Suppressor macrophage (primary cell): ENCODE measurements around the gene STEAP1B.
"Not testable (repeated sequence)": the region's sequence is repeated elsewhere in the genome, so short reads cannot be mapped to it uniquely, and the experiment has no call there.

Experiments used
- DNase-seq, 4 experiments: peaks; one replicate each; pipeline ENCODE4 v3.0.0-alpha.2; 2020 to 2022

Gene STEAP1B

GRCh38 chr7:22452960-22453558 is 46.9 kb downstream of the STEAP1B start:
- DNase-seq, result no peak

- peak; percentile 23 to 53 (median 32) for DNase-seq
Observed at GRCh38 chr7:22452142-22452959, 47.6 kb downstream of the STEAP1B start.

DNA sequence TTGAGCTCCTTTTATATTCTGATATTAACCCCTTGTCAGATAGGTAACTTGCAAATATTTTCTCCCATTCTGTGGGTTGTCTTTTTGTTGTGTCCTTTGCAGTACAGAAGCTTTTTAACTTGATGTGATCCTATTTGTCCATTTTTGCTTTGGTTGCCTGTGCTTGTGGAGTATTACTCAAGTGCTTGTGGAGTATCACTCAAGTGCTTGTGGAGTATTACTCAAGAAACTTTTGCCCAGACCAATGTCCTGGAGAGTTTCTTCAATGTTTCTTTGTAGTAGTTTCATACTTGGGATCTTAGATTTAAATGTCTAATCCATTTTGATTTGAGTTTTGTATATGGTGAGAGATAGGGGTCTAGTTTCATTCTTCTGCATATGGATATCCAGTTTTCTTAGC is 50.0 kb downstream of the STEAP1B start:
- DNase-seq, result not testable (repeated sequence)

GRCh38 chr7:22447762-22448161 is 52.2 kb downstream of the STEAP1B start:
- DNase-seq, result no peak

DNA sequence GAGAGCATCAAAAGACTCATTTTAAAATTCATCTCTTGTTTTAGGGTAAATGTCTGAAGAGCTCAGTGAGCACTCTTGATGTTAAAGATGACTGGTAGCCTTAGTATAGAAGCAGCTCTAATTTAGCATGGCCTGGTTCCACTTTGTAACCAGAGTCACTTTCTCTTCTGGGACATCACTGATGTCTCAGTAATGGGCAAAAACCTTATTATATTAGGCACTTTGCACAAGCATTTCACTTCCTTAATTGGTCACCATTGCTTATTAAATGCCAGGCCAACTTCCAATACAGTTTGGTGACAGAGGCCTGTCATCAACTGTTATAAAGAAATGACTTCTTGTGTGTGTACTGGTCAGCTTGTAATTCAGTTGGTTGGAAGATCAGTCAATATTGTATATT is 53.0 kb downstream of the STEAP1B start:
- DNase-seq, result no peak

DNA sequence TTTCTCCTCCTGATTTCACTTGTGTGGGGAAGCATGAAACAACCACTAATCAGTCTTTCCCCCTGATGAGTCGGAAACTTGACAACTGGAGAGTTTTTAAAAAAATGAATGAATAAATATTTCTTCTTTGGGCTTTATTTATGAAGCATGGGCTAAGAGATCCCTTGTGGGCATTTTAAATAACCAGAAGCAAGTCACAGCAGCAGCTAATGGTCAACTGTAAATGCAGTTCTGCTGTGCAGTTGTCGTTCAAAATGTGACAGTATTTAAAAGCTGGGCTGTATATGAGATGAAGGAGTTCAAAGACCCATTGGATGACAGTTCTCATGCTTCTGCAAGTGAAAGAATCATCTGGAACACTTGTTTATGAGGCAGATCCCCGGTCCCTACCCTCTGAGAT is 54.1 kb downstream of the STEAP1B start:
- no peak for DNase-seq

DNA sequence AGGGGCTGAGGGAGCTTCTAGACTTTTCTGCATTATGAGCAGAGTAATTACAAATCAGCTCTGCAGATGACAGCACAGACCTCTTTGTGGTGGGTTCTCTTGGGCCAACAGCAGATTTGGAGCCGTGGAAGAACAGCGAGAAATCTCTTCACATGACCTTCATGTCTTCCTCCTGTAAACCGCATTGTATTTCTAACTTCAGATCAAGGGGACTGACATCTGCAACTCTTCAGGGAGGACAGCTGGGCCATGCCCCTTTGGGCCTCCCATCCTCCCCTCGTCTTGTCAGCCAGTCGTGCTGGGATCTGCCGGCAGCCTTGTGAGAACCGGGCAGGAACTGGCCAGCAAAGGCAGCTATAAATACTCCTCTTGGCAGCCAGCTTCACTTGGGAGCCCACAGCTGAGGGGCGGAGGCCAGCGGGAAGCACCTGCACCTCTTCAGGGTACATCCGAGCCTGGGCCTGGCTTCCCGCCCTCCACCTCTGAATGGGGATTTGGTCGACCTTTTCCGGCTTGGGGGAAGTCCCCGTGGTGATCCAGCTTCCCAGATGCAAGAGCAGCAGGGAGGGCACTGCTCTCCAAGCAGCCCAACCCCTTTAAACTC is 54.7 kb downstream of the STEAP1B start:
- peak in 1 of 4 experiments; percentile 1 for DNase-seq

DNA sequence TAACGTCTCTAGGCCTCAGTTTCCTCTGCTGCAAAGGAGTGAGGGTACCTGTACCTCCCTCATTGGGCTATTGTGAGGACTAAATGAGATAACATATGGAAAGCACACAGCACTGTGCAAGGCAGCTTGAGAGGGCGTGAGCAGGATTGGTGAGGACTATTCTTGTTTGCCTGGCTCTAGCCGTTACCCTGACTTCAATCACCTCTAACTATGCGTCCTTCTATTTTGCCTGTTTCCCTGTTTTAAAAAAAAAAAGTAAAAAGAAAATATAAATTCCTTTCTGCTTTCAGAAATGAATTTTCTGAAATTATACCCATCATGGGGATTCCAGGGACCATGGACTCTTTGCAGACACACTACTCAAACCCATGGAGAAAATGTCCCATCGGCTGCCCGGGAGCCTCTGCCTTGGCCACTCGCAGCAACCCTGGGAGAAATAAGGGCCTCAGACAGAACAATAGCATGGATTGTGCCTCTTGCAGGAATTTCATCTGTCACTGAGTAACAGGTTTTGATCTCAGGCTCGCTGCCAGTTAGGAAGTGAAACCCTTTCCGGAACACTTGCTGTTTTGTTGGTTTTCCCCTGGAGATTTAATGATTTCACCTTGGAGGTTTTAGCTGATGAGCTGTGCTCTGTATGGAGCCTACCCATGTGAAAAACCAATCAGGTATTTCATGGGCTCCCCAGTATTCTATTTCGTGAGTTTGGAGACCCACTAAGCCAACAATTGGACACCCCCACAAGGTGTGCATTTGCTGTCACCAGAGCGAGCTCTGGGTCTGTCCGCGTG is 55.6 kb downstream of the STEAP1B start:
- DNase-seq, result no peak

DNA sequence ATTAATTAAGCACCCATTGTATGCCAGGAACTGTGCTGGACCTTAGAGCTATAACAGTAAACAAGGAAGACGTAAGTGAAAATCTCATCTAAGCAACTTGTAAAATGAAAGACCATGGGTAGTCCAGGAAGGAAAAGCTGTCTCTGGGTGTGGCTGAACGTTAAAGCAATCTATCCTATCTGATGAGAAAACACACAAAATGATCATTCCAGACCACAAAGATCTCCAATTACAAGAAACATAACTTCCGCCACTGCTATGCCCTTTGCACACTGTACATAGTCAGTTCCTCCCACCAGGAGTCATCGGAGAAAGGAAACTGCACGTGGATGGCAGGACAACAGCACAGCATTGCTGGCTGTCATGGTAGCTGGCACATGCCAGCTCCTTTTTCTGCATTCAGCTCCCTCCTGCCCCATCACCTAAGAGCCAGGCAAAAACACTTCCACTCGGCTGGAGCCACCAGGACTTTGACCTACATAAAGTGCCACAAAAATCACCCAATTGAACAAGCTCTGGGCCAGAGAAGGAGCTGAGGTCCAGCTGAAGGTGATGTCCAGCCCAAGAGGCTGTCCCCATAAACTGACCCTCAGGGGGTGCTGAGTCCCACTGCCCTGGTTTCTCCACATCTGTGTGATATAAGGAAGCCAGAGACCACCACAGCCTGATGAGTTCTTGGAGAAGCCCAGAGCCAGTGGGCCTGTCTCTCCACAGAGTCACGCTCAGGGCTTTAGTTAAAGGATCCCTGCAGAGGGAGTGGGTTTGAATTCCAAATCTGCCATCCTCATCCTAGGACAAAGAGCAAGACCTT is 56.4 kb downstream of the STEAP1B start:
- DNase-seq, result peak; percentile 7 to 26 (median 12)

GRCh38 chr7:22442882-22443369 is 57.1 kb downstream of the STEAP1B start:
- DNase-seq, result no peak

DNA sequence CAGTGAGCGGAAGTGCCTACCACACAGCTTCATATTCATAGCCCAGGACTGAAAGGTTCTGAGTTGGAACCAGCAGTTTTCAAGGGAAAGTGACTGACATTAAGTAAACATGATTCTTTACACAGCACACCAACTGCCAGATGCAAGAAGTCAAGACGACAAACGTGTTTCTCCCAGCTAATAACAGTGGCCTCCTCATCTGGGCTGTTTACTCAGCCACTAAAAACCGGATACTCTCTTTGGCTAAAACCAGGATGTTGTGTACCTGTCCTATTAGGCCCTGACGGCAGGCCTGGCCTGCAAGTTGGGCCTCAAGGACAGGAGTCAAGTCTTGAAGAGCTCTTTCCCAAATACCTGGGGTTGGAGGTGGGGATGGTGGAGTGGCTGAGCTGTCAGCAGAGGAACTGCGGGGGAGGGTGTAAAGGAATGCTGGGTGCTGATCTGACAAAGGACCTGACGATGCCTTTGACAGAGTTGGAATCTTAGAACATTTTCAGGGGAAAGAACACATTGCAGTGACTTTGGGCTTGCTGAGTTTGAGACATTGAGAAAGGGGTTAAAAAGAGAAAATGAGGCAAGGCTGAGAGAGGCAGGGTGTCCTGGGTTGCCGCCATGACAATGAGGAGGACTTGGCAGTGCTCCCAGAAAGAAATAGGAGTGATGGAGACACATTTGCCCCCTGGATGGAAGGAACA is 57.7 kb downstream of the STEAP1B start:
- DNase-seq, result no peak

DNA sequence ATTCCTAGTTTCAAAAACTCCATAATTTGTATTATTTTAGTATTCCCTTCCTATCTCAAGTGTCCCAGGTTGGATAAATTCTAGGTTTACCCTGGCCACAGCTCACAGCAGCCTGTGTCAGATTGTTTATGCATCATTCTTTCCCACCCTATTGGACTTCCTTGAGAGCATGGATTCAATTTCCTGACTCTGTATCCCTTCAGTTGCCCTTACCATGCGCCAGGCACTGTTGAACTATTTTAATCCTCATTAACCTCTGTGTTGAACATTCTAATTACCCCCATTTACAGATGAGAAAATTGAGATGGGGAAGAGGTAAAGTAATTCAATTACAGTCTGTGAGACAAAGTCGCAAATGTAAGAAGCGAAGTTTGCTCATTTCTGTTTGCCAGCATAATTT is 58.8 kb downstream of the STEAP1B start:
- DNase-seq, result no peak

DNA sequence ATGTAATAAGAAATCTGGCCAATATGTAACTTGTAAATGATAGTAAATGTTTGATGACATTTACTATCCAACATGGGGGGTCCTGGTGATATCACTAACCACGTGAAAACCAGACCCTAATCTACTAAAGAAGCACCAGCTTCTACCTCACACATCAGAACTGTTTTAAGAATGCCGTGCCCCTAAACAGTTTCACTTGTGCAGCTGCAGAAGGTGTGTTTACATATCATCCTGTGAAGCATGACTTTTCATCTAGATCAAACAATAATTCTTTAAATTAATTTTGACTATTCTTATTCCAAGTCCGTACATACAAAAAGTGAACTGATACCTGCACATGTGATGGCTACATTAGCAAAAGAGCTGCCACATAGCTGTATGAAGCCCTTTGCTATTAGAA is 61.0 kb downstream of the STEAP1B start:
- DNase-seq, result no peak

DNA sequence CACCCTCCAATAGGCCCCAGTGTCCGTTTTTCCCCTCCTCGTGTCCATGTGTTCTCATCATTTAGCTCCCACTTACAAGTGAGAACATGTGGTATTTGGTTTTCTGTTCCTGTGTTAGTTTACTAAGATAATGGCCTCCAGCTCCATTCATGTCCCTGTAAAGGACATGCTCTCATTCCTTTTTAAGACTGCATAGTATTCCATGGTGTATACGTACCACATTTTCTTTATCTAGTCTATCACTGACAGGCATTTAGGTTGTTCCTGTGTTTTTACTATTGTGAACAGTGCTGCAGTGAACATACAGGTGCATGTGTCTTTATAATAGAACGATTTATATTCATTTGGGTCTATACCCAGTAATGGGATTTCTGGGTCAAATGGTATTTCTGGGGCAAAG is 63.4 kb downstream of the STEAP1B start:
- not testable (repeated sequence) for DNase-seq

DNA sequence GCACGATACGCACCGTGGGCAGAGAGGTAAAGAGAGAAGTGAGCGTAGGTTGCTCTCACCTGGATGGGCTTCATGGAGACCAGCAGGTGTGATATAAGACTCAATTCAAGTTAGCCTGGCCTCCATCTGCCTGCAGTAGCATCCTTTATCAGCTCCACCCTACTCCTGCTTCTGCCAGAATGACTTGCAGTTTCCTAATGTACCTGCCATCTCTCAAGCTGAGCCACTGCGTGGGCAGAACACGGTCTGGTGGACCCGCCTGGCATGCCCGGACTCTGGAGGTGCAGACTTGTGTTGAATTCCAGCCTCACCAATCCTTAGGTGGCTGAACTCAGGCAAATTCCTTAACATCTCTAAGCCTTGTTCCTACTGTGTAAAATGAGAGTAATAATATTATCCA is 64.3 kb downstream of the STEAP1B start:
- DNase-seq, result no peak

DNA sequence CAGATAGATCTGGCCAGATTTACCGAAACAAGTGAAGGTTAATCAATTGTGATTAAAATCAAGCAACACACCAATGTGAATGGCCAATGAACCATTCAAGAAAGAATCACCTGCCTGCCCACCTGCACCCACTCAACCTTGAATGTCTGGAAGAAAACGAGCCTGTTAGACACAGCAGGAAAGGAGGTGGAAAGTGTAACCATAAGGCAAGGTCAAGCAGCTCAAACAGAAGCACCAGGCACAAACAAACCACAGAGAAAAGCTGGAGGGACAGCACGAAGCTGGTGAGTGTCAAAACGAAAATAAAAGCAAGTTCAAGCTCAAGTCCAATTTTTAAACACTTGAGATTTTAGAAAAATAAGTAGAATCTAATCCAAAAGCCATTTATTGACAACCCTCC is 64.9 kb downstream of the STEAP1B start:
- DNase-seq, result no peak

DNA sequence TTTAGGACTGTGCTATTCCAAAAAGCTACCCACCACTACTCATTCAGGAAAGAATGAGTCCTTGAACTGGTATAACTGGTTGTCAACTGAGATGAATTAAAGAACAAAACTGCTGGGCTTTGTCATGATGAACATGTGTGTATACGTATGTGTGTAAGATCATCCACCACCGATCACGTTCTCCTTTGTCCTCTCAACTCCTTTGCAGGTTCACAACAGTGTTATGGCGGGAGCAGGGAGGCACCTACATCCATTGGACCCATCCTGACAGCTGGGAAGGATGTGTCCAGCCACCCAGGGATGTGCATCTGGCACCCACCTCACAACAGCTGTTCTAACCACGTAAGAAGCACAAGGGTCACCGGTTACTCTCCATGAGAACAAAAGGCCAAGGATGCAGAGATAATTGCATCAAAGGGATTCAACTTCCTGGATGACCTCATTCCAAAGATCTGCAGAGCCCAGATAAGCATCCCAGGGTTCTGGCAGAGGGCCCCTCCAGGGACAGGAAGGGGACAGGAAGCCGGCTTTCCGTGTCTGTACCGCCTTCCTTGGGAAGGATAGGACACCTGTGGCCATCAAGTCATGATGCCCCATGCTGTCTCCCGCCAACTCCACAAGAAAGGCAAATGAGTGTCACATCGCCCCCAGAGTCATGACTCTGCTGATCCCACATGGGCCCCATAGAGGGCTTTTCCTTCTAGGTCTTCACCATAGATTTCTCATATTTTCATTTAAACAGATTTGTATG is 66.1 kb downstream of the STEAP1B start:
- DNase-seq, result no peak

- not testable (repeated sequence) for DNase-seq
Observed at GRCh38 chr7:22433165-22433700, 66.8 kb downstream of the STEAP1B start.

DNA sequence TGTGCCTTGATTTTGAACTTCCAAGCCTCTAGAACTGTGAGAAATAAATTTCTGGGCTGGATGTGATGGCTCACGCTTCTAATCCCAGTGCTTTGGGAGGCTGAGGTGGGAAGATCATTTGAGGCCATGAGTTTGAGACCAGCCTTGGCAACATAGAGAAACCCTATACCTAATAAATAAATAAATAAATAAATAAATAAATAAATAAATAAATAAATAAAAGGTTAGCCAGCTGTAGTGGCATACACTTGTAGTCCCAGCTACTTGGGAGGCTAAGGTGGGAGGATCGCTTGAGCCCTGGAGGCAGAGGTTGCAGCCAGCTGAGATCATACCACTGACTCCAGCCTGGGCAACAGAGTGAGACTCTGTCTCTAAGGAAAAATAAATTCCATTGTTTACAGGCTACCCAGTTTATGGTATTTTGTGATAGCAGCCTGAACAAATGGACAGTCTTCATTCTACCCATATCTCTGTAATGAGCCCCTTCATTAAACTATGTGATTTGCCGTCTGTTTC is 67.7 kb downstream of the STEAP1B start:
- DNase-seq, result no peak

GRCh38 chr7:22430457-22430856 is 69.5 kb downstream of the STEAP1B start:
- no peak for DNase-seq
